Measurements from ENCODE around the gene MMP14.
A peak's percentile ranks its signal among the peaks of the same experiment; 100 is the strongest.
"Not testable (repeated sequence)": the region's sequence is repeated elsewhere in the genome, so short reads cannot be mapped to it uniquely, and the experiment has no call there.

Gene MMP14

GRCh38 chr14:22824711-22825359, 11.6 kb upstream of the MMP14 start:
- TF ChIP-seq ZNF274 (IDR thresholded peaks at IDR 0.05; ENCODE audit: low read depth, low read length) (no peak), YY1 (IDR thresholded peaks at IDR 0.05; ENCODE audit: insufficient read depth, insufficient read length) (no peak), SUZ12 (IDR thresholded peaks at IDR 0.05; ENCODE audit: extremely low read depth, insufficient read depth, insufficient read length) (no peak)
- DNase-seq (ENCODE audit: low read depth, low spot score) = no peak
- no peak overlapping the region for H3K9ac ChIP-seq (ENCODE audit: insufficient read length, low read depth)
- H3K36me3 ChIP-seq (ENCODE audit: insufficient read depth, insufficient read length, low read length) = no peaks in the 10 kb centered on the region
- H3K4me1 ChIP-seq (ENCODE audit: insufficient read depth, insufficient read length) = peaks cover 4% of the 10 kb centered on the region
- no peaks in the 10 kb centered on the region for H3K9me3 ChIP-seq (ENCODE audit: insufficient read depth, low read length)
- H3K4me3 ChIP-seq (ENCODE audit: insufficient read length, low read depth) = no peak overlapping the region
- no peaks in the 10 kb centered on the region for H3K27me3 ChIP-seq (ENCODE audit: insufficient read depth, insufficient read length)

GRCh38 chr14:22829076-22829660, 7.2 kb upstream of the MMP14 start:
- H3K9ac ChIP-seq (ENCODE audit: insufficient read length, low read depth); DNase-seq (ENCODE audit: low read depth, low spot score); H3K27me3 ChIP-seq (ENCODE audit: insufficient read depth, insufficient read length); H3K9me3 ChIP-seq (ENCODE audit: insufficient read depth, low read length); H3K4me1 ChIP-seq (ENCODE audit: insufficient read depth, insufficient read length): not testable (repeated sequence)
- Histone ChIP-seq H3K36me3 (ENCODE audit: insufficient read depth, insufficient read length, low read length) (peaks cover 24% of the 10 kb centered on the region), H3K4me3 (ENCODE audit: insufficient read length, low read depth) (peak overlapping the region; percentile 86)

- TF ChIP-seq SUZ12 (IDR thresholded peaks at IDR 0.05; ENCODE audit: extremely low read depth, insufficient read depth, insufficient read length) (no peak), YY1 (IDR thresholded peaks at IDR 0.05; ENCODE audit: insufficient read depth, insufficient read length) (peak; percentile 96)
- Histone ChIP-seq H3K9me3 (ENCODE audit: insufficient read depth, low read length) (no peaks in the 10 kb centered on the region), H3K36me3 (ENCODE audit: insufficient read depth, insufficient read length, low read length) (peaks cover 30% of the 10 kb centered on the region), H3K4me1 (ENCODE audit: insufficient read depth, insufficient read length) (no peaks in the 10 kb centered on the region), H3K4me3 (ENCODE audit: insufficient read length, low read depth) (peak within 1 kb of the TSS; percentile 86), H3K9ac (ENCODE audit: insufficient read length, low read depth) (peak within 1 kb of the TSS; percentile 90), H3K27me3 (ENCODE audit: insufficient read depth, insufficient read length) (no peaks in the 10 kb centered on the region)
- no peak for DNase-seq (ENCODE audit: low read depth, low spot score)
Observed at GRCh38 chr14:22829661-22830442, 6.5 kb upstream of the MMP14 start, which contains the start of gene MRPL52. Gene MRPL52, plus strand, starts transcription at chr14:22829887. Its CDS starts 26 bp downstream, at chr14:22829913.

- Histone ChIP-seq H3K4me3 (ENCODE audit: insufficient read length, low read depth) (peak overlapping the region; percentile 86), H3K9ac (ENCODE audit: insufficient read length, low read depth) (peak overlapping the region; percentile 90), H3K9me3 (ENCODE audit: insufficient read depth, low read length) (no peaks in the 10 kb centered on the region), H3K36me3 (ENCODE audit: insufficient read depth, insufficient read length, low read length) (peaks cover 36% of the 10 kb centered on the region), H3K4me1 (ENCODE audit: insufficient read depth, insufficient read length) (no peaks in the 10 kb centered on the region), H3K27me3 (ENCODE audit: insufficient read depth, insufficient read length) (no peaks in the 10 kb centered on the region)
- TF ChIP-seq SUZ12 (IDR thresholded peaks at IDR 0.05; ENCODE audit: extremely low read depth, insufficient read depth, insufficient read length) (no peak), ZNF274 (IDR thresholded peaks at IDR 0.05; ENCODE audit: low read depth, low read length) (no peak), YY1 (IDR thresholded peaks at IDR 0.05; ENCODE audit: insufficient read depth, insufficient read length) (no peak)
- DNase-seq (ENCODE audit: low read depth, low spot score) = no peak
Observed at GRCh38 chr14:22830443-22831010, 5.9 kb upstream of the MMP14 start.

- H3K36me3 ChIP-seq (ENCODE audit: insufficient read depth, insufficient read length, low read length) = peaks cover 49% of the 10 kb centered on the region
- H3K9me3 ChIP-seq (ENCODE audit: insufficient read depth, low read length) = no peaks in the 10 kb centered on the region
- H3K4me3 ChIP-seq (ENCODE audit: insufficient read length, low read depth) = no peak overlapping the region
- no peak overlapping the region for H3K9ac ChIP-seq (ENCODE audit: insufficient read length, low read depth)
- no peak for DNase-seq (ENCODE audit: low read depth, low spot score)
- H3K4me1 ChIP-seq (ENCODE audit: insufficient read depth, insufficient read length) = no peaks in the 10 kb centered on the region
- TF ChIP-seq ZNF274 (IDR thresholded peaks at IDR 0.05; ENCODE audit: low read depth, low read length) = no peak; the same call in 1 of the 2 replicates
- TF ChIP-seq SUZ12 (IDR thresholded peaks at IDR 0.05; ENCODE audit: extremely low read depth, insufficient read depth, insufficient read length) = no peak
- no peak for TF ChIP-seq YY1 (IDR thresholded peaks at IDR 0.05; ENCODE audit: insufficient read depth, insufficient read length)
- H3K27me3 ChIP-seq (ENCODE audit: insufficient read depth, insufficient read length) = no peaks in the 10 kb centered on the region
Observed at GRCh38 chr14:22835505-22835904, 880 bp upstream of the MMP14 start.

GRCh38 chr14:22837114-22837749, 847 bp downstream of the MMP14 start:
- Histone ChIP-seq H3K9me3 (ENCODE audit: insufficient read depth, low read length) (no peaks in the 10 kb centered on the region), H3K36me3 (ENCODE audit: insufficient read depth, insufficient read length, low read length) (peaks cover 52% of the 10 kb centered on the region), H3K9ac (ENCODE audit: insufficient read length, low read depth) (peak overlapping the region; percentile 86), H3K27me3 (ENCODE audit: insufficient read depth, insufficient read length) (no peaks in the 10 kb centered on the region), H3K4me3 (ENCODE audit: insufficient read length, low read depth) (peak overlapping the region; percentile 72), H3K4me1 (ENCODE audit: insufficient read depth, insufficient read length) (no peaks in the 10 kb centered on the region)
- no peak for DNase-seq (ENCODE audit: low read depth, low spot score)
- TF ChIP-seq ZNF274 (IDR thresholded peaks at IDR 0.05; ENCODE audit: low read depth, low read length) = no peak
- TF ChIP-seq YY1 (IDR thresholded peaks at IDR 0.05; ENCODE audit: insufficient read depth, insufficient read length) = no peak
- no peak for TF ChIP-seq SUZ12 (IDR thresholded peaks at IDR 0.05; ENCODE audit: extremely low read depth, insufficient read depth, insufficient read length)
